Vagina (tissue), 2 donors: Measurements from ENCODE around the gene ATP6V1C2. TPM values are rescaled to one million over a fixed set of nuclear protein-coding genes. Genes with fewer than 3 reads are reported as not detected.

Experiments used
- DNase-seq, 2 donors: peaks; one replicate each; pipeline ENCODE4 v3.0.0-alpha.2; 2017; ENCODE audit errors: extremely low spot score in 2 of 2
- H3K27ac ChIP-seq: fragments of 200-600 bp; sonication (generic); one replicate; pipeline ENCODE4 v1.5.1; 2019
- H3K27me3 ChIP-seq: fragments of 200-600 bp; sonication (generic); one replicate; pipeline ENCODE4 v1.5.1; 2019
- H3K36me3 ChIP-seq, 2 donors: fragments of 200-600 bp; sonication (generic); one replicate each; pipeline ENCODE4 v1.5.1; 2017 to 2019
- H3K4me1 ChIP-seq: fragments of 200-600 bp; sonication (generic); one replicate; pipeline ENCODE4 v1.5.1; 2019
- H3K4me3 ChIP-seq, 2 donors: fragments of 200-600 bp; sonication (generic); 1 replicate in 1 of 2; 2 replicates in 1 of 2; pipeline ENCODE4 v1.5.1; 2016 to 2019
- H3K9me3 ChIP-seq: fragments of 200-600 bp; sonication (generic); one replicate; pipeline ENCODE4 v1.5.1; 2019
- POLR2A ChIP-seq, 2 donors: fragments of 450-650 bp; IDR thresholded peaks; one replicate each; pipeline ENCODE4 v1.6.1; 2017; ENCODE audit warnings: antibody characterized with exemption in 2 of 2, mild to moderate bottlenecking in 2 of 2, moderate library complexity in 2 of 2
- POLR2AphosphoS5 ChIP-seq, 2 donors: sonication (generic); formaldehyde crosslinking; IDR thresholded peaks; one replicate each; pipeline ENCODE4 v1.9.0; 2017; ENCODE audit warnings: antibody characterized with exemption in 2 of 2, mild to moderate bottlenecking in 2 of 2, low read depth in 1 of 2; ENCODE audit not compliant: insufficient read depth in 1 of 2
- intact Hi-C: fragments of 100-400 bp; cut with DNase I; formaldehyde crosslinking; loops from one replicate; pipeline ENCODE4 v1.15.1; 2023
- total RNA-seq: library from RNA; depleted of rRNA; stranded (reverse); fragments of >200 nt; gene quantifications from one replicate; pipeline ENCODE4 v1.2.3, GENCODE V29; 2016
- TF ChIP-seq, protein P1 (sequence below), 3 experiments: fragments of 450-650 bp in 2 of 3; fragments of 200-600 bp in 1 of 3; sonication (generic) in 1 of 3; IDR thresholded peaks; one replicate each; pipeline ENCODE4 v1.5.1; 2017 to 2019; ENCODE audit warnings: antibody characterized with exemption in 3 of 3, mild to moderate bottlenecking in 2 of 3, moderate library complexity in 2 of 3

Gene ATP6V1C2
- total RNA-seq, 1 donor from 2014 or later: 134 TPM

DNA sequence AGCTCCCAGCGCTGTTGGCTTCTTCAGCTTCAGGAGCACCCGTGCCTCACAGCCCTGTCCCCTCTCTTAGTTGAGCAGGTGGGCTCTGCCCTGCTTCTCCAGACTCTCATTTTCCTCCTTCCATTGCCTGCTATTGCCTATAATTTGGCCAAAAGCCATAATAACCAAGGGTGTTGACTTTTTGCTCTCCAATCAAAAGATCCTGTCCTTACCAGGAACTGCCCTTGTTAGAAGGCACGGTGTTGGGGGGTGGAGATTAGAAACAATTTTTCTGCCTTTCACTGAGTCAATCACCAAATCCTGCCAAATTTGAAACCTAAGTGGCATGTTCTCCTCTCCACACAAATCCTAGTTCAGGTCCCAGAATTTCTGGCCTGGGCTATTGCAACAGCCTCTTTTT, 107.9 kb downstream of the ATP6V1C2 start:
- no peaks in the 10 kb centered on the region for H3K4me1 ChIP-seq
- no peaks in the 10 kb centered on the region for H3K27me3 ChIP-seq
- intact Hi-C loops: no loop called here

DNA sequence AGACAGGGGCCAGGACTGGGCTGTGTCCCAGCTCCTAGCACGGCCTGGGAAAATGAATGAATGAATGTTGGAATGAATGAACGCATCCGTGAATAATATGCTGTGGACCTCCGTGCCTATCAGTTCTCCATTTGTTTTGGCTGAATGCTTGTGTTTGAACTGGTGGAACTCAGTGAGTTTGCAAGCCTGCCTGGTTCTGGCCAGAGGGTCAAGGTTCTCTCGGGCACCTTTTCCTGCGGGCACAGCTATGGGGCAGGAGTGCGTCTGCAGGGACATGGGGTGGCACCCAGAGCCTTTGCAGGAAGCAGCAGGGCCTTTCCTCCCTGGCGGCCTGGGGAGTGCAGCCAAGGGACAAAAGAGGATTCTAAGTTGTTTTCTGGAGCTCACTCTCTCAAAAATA, 108.8 kb downstream of the ATP6V1C2 start:
- no peak overlapping the region for H3K27ac ChIP-seq
- no peak overlapping the region for H3K4me3 ChIP-seq
- no peaks in the 10 kb centered on the region for H3K4me1 ChIP-seq
- DNase-seq: no peak
- H3K9me3 ChIP-seq: no peaks in the 10 kb centered on the region
- TF ChIP-seq, protein P1, sequence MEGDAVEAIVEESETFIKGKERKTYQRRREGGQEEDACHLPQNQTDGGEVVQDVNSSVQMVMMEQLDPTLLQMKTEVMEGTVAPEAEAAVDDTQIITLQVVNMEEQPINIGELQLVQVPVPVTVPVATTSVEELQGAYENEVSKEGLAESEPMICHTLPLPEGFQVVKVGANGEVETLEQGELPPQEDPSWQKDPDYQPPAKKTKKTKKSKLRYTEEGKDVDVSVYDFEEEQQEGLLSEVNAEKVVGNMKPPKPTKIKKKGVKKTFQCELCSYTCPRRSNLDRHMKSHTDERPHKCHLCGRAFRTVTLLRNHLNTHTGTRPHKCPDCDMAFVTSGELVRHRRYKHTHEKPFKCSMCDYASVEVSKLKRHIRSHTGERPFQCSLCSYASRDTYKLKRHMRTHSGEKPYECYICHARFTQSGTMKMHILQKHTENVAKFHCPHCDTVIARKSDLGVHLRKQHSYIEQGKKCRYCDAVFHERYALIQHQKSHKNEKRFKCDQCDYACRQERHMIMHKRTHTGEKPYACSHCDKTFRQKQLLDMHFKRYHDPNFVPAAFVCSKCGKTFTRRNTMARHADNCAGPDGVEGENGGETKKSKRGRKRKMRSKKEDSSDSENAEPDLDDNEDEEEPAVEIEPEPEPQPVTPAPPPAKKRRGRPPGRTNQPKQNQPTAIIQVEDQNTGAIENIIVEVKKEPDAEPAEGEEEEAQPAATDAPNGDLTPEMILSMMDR (IDR thresholded peaks at IDR 0.05): no peak
- TF ChIP-seq POLR2A (IDR thresholded peaks at IDR 0.05) (no peak), POLR2AphosphoS5 (IDR thresholded peaks at IDR 0.05; ENCODE audit: insufficient read depth in 1 of 2, low read depth in 1 of 2) (no peak)
- intact Hi-C loops: no loop called here
- no peaks in the 10 kb centered on the region for H3K27me3 ChIP-seq
- no peaks in the 10 kb centered on the region for H3K36me3 ChIP-seq

More for the DNA sequence above, 107.9 kb downstream of the ATP6V1C2 start:
- TF ChIP-seq POLR2AphosphoS5 (IDR thresholded peaks at IDR 0.05; ENCODE audit: insufficient read depth in 1 of 2, low read depth in 1 of 2) (no peak), POLR2A (IDR thresholded peaks at IDR 0.05) (no peak)
- TF ChIP-seq, protein P1 (IDR thresholded peaks at IDR 0.05): no peak
- H3K4me3 ChIP-seq: no peak overlapping the region
- no peaks in the 10 kb centered on the region for H3K36me3 ChIP-seq
- no peak overlapping the region for H3K27ac ChIP-seq
- H3K9me3 ChIP-seq: no peaks in the 10 kb centered on the region
- DNase-seq: no peak

DNA sequence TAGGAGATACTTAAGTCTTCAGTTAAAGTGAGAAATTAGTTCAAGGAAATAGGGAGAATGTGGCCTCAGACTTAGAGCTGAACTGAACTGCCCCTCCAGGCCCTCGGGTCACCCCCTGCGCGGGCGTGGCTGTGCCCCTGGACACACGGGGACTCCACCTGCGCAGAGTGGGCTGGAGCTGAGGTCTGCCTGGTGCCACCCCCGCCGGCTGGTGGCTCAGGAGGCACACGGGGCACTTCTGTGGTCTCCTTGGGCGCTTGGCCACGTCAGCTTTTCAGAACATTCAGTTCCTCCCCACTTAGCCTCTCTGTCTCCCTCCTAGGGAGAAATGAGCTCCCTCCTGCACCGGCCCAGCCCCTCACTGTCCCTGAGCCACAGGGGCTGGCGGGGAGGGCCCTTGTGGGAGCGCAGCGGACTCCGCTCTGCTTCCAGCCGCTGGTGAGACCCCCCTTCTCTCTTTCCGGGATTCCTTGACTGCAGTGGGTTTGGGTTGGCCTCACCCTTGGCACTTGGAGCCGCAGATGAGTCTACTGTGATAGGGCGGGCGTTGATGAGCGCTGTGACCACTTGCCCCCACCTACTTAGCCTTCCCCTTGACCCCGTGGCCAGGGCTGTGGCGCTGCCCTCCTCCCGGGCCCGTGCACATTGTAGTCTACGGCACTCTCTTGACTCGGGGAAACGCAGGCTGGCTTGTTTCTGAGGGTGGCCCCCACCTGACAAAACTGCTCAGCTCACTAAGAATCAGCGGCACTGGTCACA, 109.4 kb downstream of the ATP6V1C2 start:
- intact Hi-C loops: no loop called here
- TF ChIP-seq, protein P1 (IDR thresholded peaks at IDR 0.05): no peak
- Histone ChIP-seq H3K4me3 (no peak overlapping the region), H3K9me3 (no peaks in the 10 kb centered on the region), H3K27ac (no peak overlapping the region), H3K27me3 (no peaks in the 10 kb centered on the region), H3K36me3 (no peaks in the 10 kb centered on the region), H3K4me1 (no peaks in the 10 kb centered on the region)
- DNase-seq: no peak

DNA sequence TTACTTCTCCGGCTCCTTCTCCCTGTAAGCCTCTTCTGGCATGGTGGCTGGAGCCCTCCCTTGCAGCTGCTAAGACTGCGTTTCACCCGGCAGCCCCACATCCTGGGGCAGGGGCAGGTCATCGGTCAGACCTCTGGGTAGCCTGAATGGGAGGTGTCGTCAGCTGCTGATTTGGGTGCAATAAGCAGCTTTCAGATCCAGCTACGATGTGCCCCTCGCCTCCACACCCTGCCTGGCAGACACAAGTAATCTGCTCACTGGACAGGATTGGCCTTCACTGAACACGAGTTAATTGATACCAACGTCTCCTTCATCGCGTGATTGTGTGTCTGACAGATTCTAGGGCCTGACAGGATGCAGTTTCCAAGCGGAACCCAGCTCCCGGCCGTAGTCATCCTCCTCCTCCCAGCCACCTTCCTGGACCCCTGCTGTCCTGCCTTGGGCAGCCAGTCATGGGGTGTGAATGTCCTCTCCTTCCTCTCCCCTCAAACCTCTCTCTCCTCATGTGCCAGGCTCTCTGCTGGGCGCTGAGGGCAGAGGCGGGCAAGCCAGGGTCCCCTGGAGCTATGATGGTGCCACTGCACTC, 110.1 kb downstream of the ATP6V1C2 start:
- intact Hi-C loops: no loop called here

More for the DNA sequence above, 110.1 kb downstream of the ATP6V1C2 start:
- no peaks in the 10 kb centered on the region for H3K27me3 ChIP-seq
- H3K9me3 ChIP-seq: no peaks in the 10 kb centered on the region
- H3K36me3 ChIP-seq: no peaks in the 10 kb centered on the region
- H3K4me3 ChIP-seq: no peak overlapping the region
- no peak for DNase-seq
- H3K27ac ChIP-seq: no peak overlapping the region
- H3K4me1 ChIP-seq: no peaks in the 10 kb centered on the region
- TF ChIP-seq POLR2A (IDR thresholded peaks at IDR 0.05) (no peak), POLR2AphosphoS5 (IDR thresholded peaks at IDR 0.05; ENCODE audit: insufficient read depth in 1 of 2, low read depth in 1 of 2) (no peak)
- TF ChIP-seq, protein P1 (IDR thresholded peaks at IDR 0.05): no peak
